ENCODE data around the gene ADAM29. TPM values are rescaled to one million over a fixed set of nuclear protein-coding genes. Genes with fewer than 3 reads are reported as not detected.
"Not testable (repeated sequence)": the region's sequence is repeated elsewhere in the genome, so short reads cannot be mapped to it uniquely, and the experiment has no call there.

The ADAM29 gene
- total RNA-seq, 1 donor from 2014 or later: not detected

GRCh38 chr4:175017751-175018150, 99.6 kb downstream of the ADAM29 start:
- Mint-ChIP-seq H3K4me3 (ENCODE audit: unreplicated experiment) (no peak overlapping the region), H3K4me1 (ENCODE audit: low read depth) (no peaks in the 10 kb centered on the region), H3K27me3 (ENCODE audit: low read depth) (peaks cover 3% of the 10 kb centered on the region), H3K9me3 (ENCODE audit: low read depth) (peaks cover 2% of the 10 kb centered on the region), H3K27ac (ENCODE audit: unreplicated experiment) (no peak overlapping the region), H3K36me3 (ENCODE audit: low read depth) (no peaks in the 10 kb centered on the region)
- DNase-seq (ENCODE audit: low spot score): no peak
- TF ChIP-seq, protein P1, sequence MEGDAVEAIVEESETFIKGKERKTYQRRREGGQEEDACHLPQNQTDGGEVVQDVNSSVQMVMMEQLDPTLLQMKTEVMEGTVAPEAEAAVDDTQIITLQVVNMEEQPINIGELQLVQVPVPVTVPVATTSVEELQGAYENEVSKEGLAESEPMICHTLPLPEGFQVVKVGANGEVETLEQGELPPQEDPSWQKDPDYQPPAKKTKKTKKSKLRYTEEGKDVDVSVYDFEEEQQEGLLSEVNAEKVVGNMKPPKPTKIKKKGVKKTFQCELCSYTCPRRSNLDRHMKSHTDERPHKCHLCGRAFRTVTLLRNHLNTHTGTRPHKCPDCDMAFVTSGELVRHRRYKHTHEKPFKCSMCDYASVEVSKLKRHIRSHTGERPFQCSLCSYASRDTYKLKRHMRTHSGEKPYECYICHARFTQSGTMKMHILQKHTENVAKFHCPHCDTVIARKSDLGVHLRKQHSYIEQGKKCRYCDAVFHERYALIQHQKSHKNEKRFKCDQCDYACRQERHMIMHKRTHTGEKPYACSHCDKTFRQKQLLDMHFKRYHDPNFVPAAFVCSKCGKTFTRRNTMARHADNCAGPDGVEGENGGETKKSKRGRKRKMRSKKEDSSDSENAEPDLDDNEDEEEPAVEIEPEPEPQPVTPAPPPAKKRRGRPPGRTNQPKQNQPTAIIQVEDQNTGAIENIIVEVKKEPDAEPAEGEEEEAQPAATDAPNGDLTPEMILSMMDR (IDR thresholded peaks at IDR 0.05): no peak

DNA sequence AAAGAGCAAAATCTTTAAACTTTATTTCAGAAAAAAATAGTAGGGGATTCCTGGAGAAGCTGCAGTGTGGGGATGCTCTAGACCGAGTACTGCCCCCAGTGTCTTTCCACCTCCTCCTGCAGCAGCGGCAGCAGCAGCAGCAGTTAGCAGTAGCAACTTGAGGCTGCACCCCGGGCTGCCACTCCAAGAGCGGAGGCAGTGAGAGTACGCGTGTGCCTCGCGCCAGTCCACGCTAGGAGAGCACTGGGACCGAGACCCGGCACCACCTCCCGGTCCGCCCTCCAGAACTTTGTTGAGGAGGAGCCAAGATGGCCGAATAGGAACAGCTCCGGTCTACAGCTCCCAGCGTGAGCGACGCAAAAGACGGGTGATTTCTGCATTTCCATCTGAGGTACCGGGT, 101.3 kb downstream of the ADAM29 start:
- H3K36me3 Mint-ChIP-seq (ENCODE audit: low read depth); H3K27me3 Mint-ChIP-seq (ENCODE audit: low read depth); H3K9me3 Mint-ChIP-seq (ENCODE audit: low read depth); H3K4me3 Mint-ChIP-seq (ENCODE audit: unreplicated experiment); H3K27ac Mint-ChIP-seq (ENCODE audit: unreplicated experiment); H3K4me1 Mint-ChIP-seq (ENCODE audit: low read depth): not testable (repeated sequence)
- DNase-seq (ENCODE audit: low spot score): peak; percentile 73

Other genes with a start within 250 kb of the ADAM29 start
- not detected in 3 replicates for gene GLRA3, start 89.1 kb upstream of the ADAM29 start, total RNA-seq